ENCODE measurements around the gene DYNLT2. TPM values are rescaled to one million over a fixed set of nuclear protein-coding genes. Genes with fewer than 3 reads are reported as not detected.

DYNLT2 gene
- total and polyA plus RNA-seq, 2 of the 13 experiments (the other 11 are each of a cell fraction or from before 2014, with no cell fraction given): 2.1 to 4.3 TPM

GRCh38 chr6:169789146-169789943, 38.0 kb upstream of the DYNLT2 start (continued):
- TF ChIP-seq ZNF570 (CRISPR knock-in tag; IDR thresholded peaks at IDR 0.05; ENCODE audit: borderline replicate concordance) (0 out of 2 replicates have a peak, but pooled peaks have one; percentile 26), ELF1 (CRISPR knock-in tag; IDR thresholded peaks at IDR 0.05) (0 out of 2 replicates have a peak, but pooled peaks have one; percentile 26), CERS6 (CRISPR knock-in tag; IDR thresholded peaks at IDR 0.05) (0 out of 2 replicates have a peak, but pooled peaks have one; percentile 58), FOXA1 (IDR thresholded peaks at IDR 0.05) (no peak), FOXA1 (CRISPR knock-in tag; IDR thresholded peaks at IDR 0.05) (peak; percentile 4; the same call in 1 of the 2 replicates), STAG1 (CRISPR knock-in tag; IDR thresholded peaks at IDR 0.05) (peak; percentile 51), KLF12 (CRISPR knock-in tag; IDR thresholded peaks at IDR 0.05; ENCODE audit: borderline replicate concordance) (peak; percentile 39; the same call in 1 of the 2 replicates), ZSCAN25 (CRISPR knock-in tag; IDR thresholded peaks at IDR 0.05) (peak; percentile 52; the same call in 1 of the 2 replicates), HDAC2 (CRISPR knock-in tag; IDR thresholded peaks at IDR 0.05) (peak; percentile 43; the same call in 1 of the 2 replicates), ZNF790 (CRISPR knock-in tag; IDR thresholded peaks at IDR 0.05; ENCODE audit: borderline replicate concordance) (0 out of 2 replicates have a peak, but pooled peaks have one; percentile 13), YY1 (IDR thresholded peaks at IDR 0.05; ENCODE audit: insufficient read depth, insufficient replicate concordance, low read depth, low read length) (peak; percentile 50), ZNF766 (CRISPR knock-in tag; IDR thresholded peaks at IDR 0.05; ENCODE audit: borderline replicate concordance) (0 out of 2 replicates have a peak, but pooled peaks have one; percentile 58), MEIS2 (CRISPR knock-in tag; IDR thresholded peaks at IDR 0.05) (0 out of 2 replicates have a peak, but pooled peaks have one; percentile 33), CTCF (CRISPR knock-in tag; IDR thresholded peaks at IDR 0.05) (peak; percentile 56), SKIL (CRISPR knock-in tag; IDR thresholded peaks at IDR 0.05; ENCODE audit: borderline replicate concordance) (peak; percentile 53; the same call in 1 of the 2 replicates), ATF3 (CRISPR knock-in tag; IDR thresholded peaks at IDR 0.05) (no peak), CREB3 (CRISPR knock-in tag; IDR thresholded peaks at IDR 0.05) (0 out of 2 replicates have a peak, but pooled peaks have one; percentile 47), THAP9 (CRISPR knock-in tag; IDR thresholded peaks at IDR 0.05; ENCODE audit: borderline replicate concordance) (peak; percentile 74; the same call in 1 of the 2 replicates), MEIS1 (CRISPR knock-in tag; IDR thresholded peaks at IDR 0.05; ENCODE audit: borderline replicate concordance) (peak; percentile 73)

Data from HepG2 (cell line).